ENCODE results near the gene TTC8.
"Not testable (repeated sequence)": the region's sequence is repeated elsewhere in the genome, so short reads cannot be mapped to it uniquely, and the experiment has no call there.

Gene TTC8

GRCh38 chr14:88824314-88825077, at the start of gene TTC8:
Gene TTC8, plus strand, starts transcription at chr14:88824651. Its CDS starts 57 bp downstream, at chr14:88824708.
- H3K27me3 Mint-ChIP-seq = peaks cover 2% of the 10 kb centered on the region
- H3K36me3 Mint-ChIP-seq = no peaks in the 10 kb centered on the region
- H3K4me3 Mint-ChIP-seq = peak within 1 kb of the TSS; percentile 92
- H3K27ac Mint-ChIP-seq = peak within 1 kb of the TSS; percentile 97
- peaks cover 11% of the 10 kb centered on the region for H3K4me1 Mint-ChIP-seq (ENCODE audit: low read depth)
- H3K9me3 Mint-ChIP-seq (ENCODE audit: low read depth) = no peaks in the 10 kb centered on the region

GRCh38 chr14:88775532-88775931, 48.9 kb upstream of the TTC8 start:
- Mint-ChIP-seq H3K4me1 (ENCODE audit: low read depth) (no peaks in the 10 kb centered on the region), H3K27me3 (no peaks in the 10 kb centered on the region), H3K9me3 (ENCODE audit: low read depth) (no peaks in the 10 kb centered on the region), H3K36me3 (peaks cover 11% of the 10 kb centered on the region), H3K27ac (no peak overlapping the region), H3K4me3 (no peak overlapping the region)

DNA sequence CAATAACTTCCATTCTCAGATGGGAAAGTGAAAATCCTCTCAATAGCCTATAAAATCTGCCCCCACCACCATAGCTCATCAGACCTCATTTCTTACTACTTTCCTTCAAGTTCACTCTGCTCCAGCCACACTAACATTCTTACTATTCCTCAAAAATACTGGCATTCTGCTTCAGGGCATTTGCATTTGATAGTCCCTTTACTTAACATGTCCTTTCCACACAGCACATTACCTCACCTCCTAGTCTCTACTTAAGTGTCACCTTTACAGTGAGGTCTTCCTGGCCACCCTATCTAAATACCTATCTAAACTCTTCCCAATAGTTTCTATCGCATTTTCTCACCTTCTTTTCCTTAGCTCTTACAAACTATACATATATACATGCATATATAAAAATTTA, 38.5 kb upstream of the TTC8 start:
- peaks cover 13% of the 10 kb centered on the region for H3K4me1 Mint-ChIP-seq (ENCODE audit: low read depth)
- H3K27me3 Mint-ChIP-seq = no peaks in the 10 kb centered on the region
- no peak overlapping the region for H3K27ac Mint-ChIP-seq
- peaks cover 31% of the 10 kb centered on the region for H3K36me3 Mint-ChIP-seq
- H3K4me3 Mint-ChIP-seq = no peak overlapping the region
- peaks cover 20% of the 10 kb centered on the region for H3K9me3 Mint-ChIP-seq (ENCODE audit: low read depth)

DNA sequence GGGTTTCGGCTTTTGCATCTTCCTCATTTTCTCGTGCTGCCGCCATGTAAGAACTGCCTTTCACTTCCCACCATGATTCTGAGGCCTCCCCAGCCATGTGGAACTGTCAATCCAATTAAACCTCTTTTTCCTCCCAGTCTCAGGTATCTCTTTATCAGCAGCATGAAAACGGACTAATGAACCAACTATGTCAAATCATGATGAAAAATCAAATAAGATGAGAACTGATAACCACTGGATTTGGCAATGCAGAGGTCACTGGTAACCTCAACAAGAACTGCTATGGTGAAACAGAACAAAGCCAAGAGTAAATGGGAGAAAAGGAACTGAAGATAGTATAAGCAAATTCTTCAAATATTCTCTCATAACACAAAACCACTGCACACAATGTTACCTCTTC, 37.7 kb upstream of the TTC8 start:
- H3K4me3 Mint-ChIP-seq = no peak overlapping the region
- peaks cover 27% of the 10 kb centered on the region for H3K36me3 Mint-ChIP-seq
- no peaks in the 10 kb centered on the region for H3K27me3 Mint-ChIP-seq
- no peak overlapping the region for H3K27ac Mint-ChIP-seq
- peaks cover 20% of the 10 kb centered on the region for H3K9me3 Mint-ChIP-seq (ENCODE audit: low read depth)
- peaks cover 21% of the 10 kb centered on the region for H3K4me1 Mint-ChIP-seq (ENCODE audit: low read depth)

DNA sequence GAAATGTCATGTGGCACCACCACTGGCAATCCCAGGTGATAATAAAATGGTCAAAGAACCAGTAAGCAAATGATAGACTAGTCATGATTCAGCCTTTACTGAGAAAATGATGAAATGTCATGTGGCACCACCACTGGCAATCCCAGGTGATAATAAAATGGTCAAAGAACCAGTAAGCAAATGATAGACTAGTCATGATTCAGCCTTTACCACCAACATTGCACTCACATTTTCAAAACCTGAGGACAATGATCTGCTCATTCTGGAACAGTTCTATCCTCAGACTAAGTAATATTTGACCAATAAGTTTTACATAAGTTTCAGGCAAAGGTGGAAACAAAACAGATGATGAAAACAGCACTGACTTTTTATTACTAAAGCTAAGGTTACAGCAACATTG, 34.9 kb upstream of the TTC8 start:
- not testable (repeated sequence) for H3K27me3 Mint-ChIP-seq; H3K27ac Mint-ChIP-seq; H3K9me3 Mint-ChIP-seq (ENCODE audit: low read depth); H3K4me3 Mint-ChIP-seq
- peaks cover 11% of the 10 kb centered on the region for H3K36me3 Mint-ChIP-seq
- H3K4me1 Mint-ChIP-seq (ENCODE audit: low read depth) = peaks cover 23% of the 10 kb centered on the region

DNA sequence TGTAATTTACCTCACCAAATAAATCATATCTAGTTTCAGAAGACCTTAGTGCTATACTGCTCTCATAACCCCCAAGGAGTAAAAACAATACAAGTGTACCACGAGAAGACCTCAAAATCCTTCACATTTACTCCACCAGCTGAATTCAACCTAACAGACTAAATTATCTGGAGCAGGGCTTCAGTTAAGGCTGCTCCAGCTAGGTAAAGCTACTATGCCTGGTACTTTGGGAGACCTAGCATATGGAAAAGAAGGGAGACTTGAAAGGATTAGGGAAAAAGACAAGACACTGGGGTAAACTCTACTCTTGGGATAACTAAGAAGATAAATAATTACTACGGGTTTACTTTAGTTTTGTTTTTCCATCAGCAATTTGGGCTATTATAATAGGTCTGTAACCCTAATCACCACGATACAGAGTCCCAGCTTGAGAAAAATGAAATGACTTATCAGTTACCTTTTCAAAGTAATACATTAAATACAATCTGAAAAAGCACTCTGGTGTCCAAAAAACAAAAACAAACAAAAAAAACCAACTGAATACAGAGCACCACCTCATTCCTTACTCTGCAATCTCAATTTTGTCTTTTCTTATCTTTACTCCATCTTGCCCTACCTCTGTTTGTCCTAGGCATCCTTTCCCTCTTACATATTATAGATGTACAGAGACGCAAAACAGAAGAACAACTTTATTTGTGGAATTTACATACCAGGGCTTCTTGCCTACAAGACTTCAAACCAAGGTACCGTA, 33.8 kb upstream of the TTC8 start:
- Mint-ChIP-seq H3K27me3 (no peaks in the 10 kb centered on the region), H3K9me3 (ENCODE audit: low read depth) (no peaks in the 10 kb centered on the region), H3K36me3 (peaks cover 4% of the 10 kb centered on the region), H3K4me1 (ENCODE audit: low read depth) (peaks cover 23% of the 10 kb centered on the region), H3K27ac (peak overlapping the region; percentile 42), H3K4me3 (peak overlapping the region; percentile 92)

DNA sequence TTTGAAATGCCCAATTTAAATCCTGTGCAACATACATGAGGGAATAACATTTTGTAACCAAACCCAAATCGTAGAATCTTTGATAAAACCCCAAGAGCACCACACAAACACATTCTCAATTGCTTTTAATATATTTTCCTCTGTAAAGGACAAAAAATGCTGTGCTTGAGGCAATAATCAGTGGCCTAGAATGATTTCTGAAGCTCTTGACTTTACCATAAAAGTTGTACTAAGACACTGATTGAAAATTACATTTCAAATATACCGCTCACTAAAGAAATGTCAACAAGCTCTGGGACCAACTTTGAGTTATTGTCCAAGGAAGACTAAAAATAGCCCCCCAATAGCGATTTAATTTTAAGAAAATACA, 33.2 kb upstream of the TTC8 start:
- peaks cover 3% of the 10 kb centered on the region for H3K36me3 Mint-ChIP-seq
- no peaks in the 10 kb centered on the region for H3K9me3 Mint-ChIP-seq (ENCODE audit: low read depth)
- no peaks in the 10 kb centered on the region for H3K27me3 Mint-ChIP-seq
- H3K4me1 Mint-ChIP-seq (ENCODE audit: low read depth) = peaks cover 23% of the 10 kb centered on the region
- H3K27ac Mint-ChIP-seq = peak overlapping the region; percentile 34
- H3K4me3 Mint-ChIP-seq = peak overlapping the region; percentile 92

DNA sequence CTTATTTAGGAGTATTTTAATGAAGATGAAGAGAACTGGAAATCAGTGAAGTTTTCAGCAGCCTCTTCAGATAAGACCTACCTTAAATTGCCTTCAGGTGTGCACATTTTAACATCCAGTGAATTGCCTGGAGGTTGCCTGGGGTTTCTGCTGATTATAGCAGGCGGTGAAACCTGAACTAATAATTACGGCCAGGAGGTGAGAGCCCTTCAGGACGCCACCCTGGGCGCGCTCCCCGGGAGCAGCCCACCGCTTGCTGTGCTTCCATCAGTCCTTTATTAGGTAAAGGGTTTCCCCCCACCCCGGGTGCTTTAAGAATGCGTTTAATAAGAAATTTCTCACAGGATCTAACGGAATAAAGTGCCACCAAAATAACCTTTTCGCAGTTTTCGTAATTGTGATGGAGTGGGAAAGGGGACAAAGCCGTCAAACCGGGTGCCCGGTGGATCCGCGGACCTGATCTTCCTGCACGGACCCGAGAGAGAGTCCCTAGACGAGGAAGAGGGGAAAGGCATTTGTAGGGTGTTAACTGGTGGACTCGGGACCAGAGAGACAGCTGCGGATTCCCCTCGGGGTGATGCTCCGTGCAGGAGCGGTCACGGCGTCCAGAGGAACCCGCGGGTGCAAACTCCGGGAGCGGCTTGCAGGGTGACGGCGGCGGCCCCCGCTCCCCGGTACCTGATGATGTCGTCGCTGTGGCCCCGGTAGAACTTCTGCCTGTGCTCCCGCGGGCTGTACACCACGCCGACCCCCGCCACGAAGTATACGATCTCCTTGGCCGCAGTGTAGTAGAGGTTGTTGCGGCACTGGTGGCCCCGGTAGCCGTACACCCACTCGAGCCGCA, 32.6 kb upstream of the TTC8 start:
- Mint-ChIP-seq H3K4me1 (ENCODE audit: low read depth) (peaks cover 23% of the 10 kb centered on the region), H3K27me3 (no peaks in the 10 kb centered on the region), H3K4me3 (peak overlapping the region; percentile 92), H3K36me3 (no peaks in the 10 kb centered on the region), H3K27ac (peak overlapping the region; percentile 70), H3K9me3 (ENCODE audit: low read depth) (no peaks in the 10 kb centered on the region)

- peak within 1 kb of the TSS; percentile 92 for H3K4me3 Mint-ChIP-seq
- H3K27ac Mint-ChIP-seq = peak within 1 kb of the TSS; percentile 70
- no peaks in the 10 kb centered on the region for H3K36me3 Mint-ChIP-seq
- no peaks in the 10 kb centered on the region for H3K27me3 Mint-ChIP-seq
- peaks cover 23% of the 10 kb centered on the region for H3K4me1 Mint-ChIP-seq (ENCODE audit: low read depth)
- H3K9me3 Mint-ChIP-seq (ENCODE audit: low read depth) = no peaks in the 10 kb centered on the region
These were observed 31.8 kb upstream of the TTC8 start, which contains the start of gene EML5 for GRCh38 chr14:88792473-88793258. Gene EML5, minus strand, starts transcription at chr14:88792953. Its CDS starts 450 bp downstream, at chr14:88792503.

- Mint-ChIP-seq H3K4me1 (ENCODE audit: low read depth) (peaks cover 23% of the 10 kb centered on the region), H3K4me3 (peak overlapping the region; percentile 84), H3K9me3 (ENCODE audit: low read depth) (no peaks in the 10 kb centered on the region), H3K27me3 (no peaks in the 10 kb centered on the region), H3K36me3 (no peaks in the 10 kb centered on the region), H3K27ac (peak overlapping the region; percentile 68)
These were observed 31.2 kb upstream of the TTC8 start for GRCh38 chr14:88793259-88793625.

DNA sequence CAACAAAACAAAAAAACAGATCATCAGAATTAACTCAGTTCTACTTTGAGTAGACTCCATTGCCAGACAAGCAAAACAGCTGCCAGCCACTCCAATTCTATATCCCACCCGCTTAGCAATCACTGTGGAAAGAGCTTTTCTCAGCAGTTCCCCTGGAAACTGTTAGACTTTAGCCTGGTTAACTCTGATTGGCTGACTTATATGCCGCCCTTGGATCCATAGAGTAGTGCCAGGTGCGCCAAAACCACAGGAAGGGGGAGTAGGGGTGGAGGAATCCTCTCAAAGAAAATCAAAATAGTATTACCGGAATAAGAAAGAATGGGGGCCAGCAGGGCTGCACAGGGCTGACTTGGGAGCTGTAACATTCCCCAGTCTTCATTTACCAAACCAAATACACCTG, 26.3 kb upstream of the TTC8 start:
- H3K36me3 Mint-ChIP-seq = no peaks in the 10 kb centered on the region
- H3K4me3 Mint-ChIP-seq = no peak overlapping the region
- H3K27me3 Mint-ChIP-seq = peaks cover 9% of the 10 kb centered on the region
- H3K9me3 Mint-ChIP-seq (ENCODE audit: low read depth) = no peaks in the 10 kb centered on the region
- H3K27ac Mint-ChIP-seq = no peak overlapping the region
- H3K4me1 Mint-ChIP-seq (ENCODE audit: low read depth) = no peaks in the 10 kb centered on the region

DNA sequence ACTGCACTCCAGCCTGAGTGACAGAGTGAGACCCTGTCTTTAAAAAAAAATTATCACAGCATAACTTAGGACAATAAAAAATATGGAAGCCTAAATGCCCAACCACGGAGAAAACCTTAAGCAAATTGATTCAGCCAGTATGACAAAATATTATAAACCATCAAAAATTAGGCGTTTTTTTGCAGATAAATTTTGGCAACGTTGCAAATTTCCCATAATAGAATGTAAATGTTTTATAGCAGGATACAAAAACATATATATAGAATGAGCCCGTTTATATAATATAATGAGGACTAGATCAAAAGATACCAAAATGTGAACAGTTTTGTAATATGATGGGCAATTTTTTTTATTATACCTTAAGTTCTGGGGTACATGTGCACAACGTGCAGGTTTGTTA, 24.9 kb upstream of the TTC8 start:
- H3K27me3 Mint-ChIP-seq = peaks cover 13% of the 10 kb centered on the region
- no peaks in the 10 kb centered on the region for H3K36me3 Mint-ChIP-seq
- H3K4me1 Mint-ChIP-seq (ENCODE audit: low read depth) = no peaks in the 10 kb centered on the region
- no peaks in the 10 kb centered on the region for H3K9me3 Mint-ChIP-seq (ENCODE audit: low read depth)
- H3K27ac Mint-ChIP-seq = no peak overlapping the region
- no peak overlapping the region for H3K4me3 Mint-ChIP-seq

DNA sequence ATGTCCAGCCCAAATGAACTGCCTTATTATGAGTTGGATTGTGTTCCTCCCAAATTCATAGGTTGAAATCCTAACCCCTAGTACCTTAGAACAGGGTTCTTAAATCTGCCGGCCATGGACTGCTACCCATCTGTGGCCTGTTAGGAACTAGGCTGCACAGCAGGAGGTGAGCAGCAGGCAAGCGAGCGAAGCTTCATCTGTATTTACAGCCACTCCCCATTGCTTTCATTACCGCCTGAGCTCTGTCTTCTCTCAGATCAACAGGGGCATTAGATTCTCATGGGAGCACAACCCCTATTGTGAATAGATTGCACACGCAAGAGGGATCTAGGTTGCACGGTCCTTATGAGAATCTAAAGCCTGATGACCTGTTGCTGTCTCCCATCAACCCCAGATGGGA, 21.9 kb upstream of the TTC8 start:
- H3K27me3 Mint-ChIP-seq = peaks cover 16% of the 10 kb centered on the region

GRCh38 chr14:88804035-88804434, 20.4 kb upstream of the TTC8 start:
- no peak overlapping the region for H3K27ac Mint-ChIP-seq
- H3K27me3 Mint-ChIP-seq = peaks cover 13% of the 10 kb centered on the region
- peaks cover 3% of the 10 kb centered on the region for H3K36me3 Mint-ChIP-seq
- H3K9me3 Mint-ChIP-seq (ENCODE audit: low read depth) = peaks cover 4% of the 10 kb centered on the region
- no peaks in the 10 kb centered on the region for H3K4me1 Mint-ChIP-seq (ENCODE audit: low read depth)
- no peak overlapping the region for H3K4me3 Mint-ChIP-seq

More for the DNA sequence above, 21.9 kb upstream of the TTC8 start:
- Mint-ChIP-seq H3K4me3 (no peak overlapping the region), H3K4me1 (ENCODE audit: low read depth) (no peaks in the 10 kb centered on the region), H3K27ac (no peak overlapping the region), H3K9me3 (ENCODE audit: low read depth) (no peaks in the 10 kb centered on the region), H3K36me3 (no peaks in the 10 kb centered on the region)

Measured in activated naive CD8-positive, alpha-beta T cell (primary cell).